OCI-M1 (cell line): ENCODE results near the gene PBRM1.

ENCODE experiments used
- DNase-seq: peaks from one replicate; lab custom pipeline; 2025; lab: John Stamatoyannopoulos, UW

The PBRM1 gene

DNA sequence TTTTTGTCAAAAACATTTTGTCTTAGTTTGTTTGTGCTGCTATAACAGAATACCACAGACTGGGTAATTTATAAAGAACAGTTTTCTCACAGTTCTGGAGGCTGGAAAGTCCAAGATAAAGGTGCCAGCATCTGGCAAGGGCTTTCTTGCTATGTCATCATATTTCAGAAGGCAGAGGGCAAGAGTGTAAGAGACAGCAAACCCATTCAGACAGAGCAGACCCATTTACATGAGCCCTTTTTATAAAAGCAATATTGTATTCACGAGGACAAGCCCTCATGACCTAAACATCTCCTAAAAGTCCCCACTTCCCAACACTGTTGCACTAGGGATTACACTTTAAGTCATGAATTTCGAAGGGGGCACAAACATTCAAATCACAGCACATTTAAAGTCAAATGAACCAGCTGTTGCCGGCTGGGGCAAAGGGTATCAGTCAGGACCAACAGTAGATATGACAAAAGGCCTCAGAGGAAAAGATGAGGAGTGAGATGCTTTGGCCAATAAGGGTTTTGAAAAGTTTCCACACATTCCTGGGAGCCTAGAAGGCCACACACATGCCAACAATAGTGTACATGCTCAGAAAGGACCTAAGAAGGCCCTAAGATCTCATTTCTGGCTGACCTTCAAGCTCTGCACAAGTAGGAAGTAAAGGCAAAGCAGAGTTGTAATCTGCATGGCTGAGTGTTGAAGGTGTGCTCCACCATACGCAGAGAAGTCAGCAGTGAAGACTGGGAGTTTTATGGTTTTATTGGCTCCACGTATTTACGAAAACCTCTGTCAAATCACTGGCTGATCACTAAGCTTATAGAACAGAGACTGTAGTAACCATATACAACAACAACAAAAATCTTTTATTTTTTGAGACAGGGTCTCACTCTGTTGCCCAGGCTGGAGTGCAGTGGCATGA, 111.4 kb downstream of the PBRM1 start:
- peak; percentile 20 for DNase-seq

DNA sequence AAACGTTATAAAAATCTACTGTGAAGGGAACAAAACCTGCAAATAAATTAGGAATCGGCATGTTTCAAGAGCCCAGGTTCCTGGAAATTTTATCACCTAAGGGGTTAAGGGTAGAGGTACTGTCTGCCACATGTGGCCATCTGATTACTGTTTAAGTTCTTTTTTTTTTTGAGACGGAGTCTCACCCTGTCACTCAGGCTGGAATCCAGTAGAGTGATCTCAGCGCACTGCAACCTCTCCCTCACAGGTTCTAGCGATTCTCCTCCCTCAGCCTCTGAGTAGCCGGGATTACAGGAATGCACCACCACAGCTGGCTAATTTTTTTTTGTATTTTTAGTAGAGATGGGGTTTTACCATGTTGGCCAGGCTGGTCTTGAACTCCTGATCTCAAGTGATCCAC, 113.5 kb downstream of the PBRM1 start:
- peak; percentile 31 for DNase-seq

DNA sequence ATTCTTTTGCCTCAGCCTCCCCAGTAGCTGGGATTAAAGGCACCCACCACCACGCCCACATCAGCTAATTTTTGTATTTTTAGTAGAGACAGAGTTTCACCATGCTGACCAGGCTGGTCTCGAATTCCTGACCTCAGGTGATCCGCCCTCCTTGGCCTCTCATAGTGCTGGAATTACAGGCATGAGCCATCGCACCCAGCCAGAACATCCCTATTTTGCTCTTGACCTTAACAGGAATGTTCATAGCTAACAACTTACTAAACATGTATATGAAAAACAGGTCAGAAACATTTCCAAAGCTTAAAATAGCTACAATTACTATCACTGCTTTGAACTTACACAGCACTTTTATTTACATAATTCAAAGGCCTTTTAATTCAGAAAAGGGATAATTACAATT, 115.6 kb downstream of the PBRM1 start:
- no peak for DNase-seq

DNA sequence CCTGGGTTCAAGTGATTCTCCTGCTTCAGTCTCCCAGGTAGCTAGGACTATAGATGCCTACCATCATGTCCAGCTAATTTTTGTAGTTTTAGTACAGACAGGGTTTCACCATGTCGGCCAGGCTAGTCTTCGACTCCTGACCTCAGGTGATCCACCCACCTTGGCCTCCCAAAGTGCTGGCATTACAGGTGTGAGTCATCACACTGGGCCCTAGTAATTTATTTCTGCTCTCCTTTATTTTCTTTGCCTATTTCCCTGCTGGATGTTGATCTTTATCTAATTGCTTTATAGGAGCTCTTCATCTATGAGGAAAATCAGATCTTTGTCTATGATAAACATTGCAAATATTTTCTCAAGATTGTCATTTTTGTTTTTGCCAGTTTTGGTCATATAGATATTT, 117.6 kb downstream of the PBRM1 start:
- no peak for DNase-seq

DNA sequence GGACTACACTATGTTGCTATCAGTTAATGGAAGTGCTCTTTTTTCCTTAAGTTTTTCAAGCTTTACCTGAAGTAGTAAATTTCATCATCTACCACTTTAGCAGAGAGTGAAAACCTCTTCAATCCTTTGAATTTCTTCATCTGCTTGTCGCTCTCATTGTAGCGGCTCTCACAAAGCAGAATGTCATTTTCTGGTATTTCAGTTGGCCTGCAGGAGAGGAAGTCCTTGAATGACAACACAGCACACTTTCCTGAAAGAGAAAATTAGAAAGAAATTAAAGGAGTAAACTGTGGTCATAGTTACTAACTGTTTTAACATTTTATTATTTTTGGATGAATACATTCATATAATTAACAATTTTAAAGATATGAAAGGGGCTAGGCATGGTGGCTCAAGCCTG, 121.7 kb downstream of the PBRM1 start:
- DNase-seq, result no peak

DNA sequence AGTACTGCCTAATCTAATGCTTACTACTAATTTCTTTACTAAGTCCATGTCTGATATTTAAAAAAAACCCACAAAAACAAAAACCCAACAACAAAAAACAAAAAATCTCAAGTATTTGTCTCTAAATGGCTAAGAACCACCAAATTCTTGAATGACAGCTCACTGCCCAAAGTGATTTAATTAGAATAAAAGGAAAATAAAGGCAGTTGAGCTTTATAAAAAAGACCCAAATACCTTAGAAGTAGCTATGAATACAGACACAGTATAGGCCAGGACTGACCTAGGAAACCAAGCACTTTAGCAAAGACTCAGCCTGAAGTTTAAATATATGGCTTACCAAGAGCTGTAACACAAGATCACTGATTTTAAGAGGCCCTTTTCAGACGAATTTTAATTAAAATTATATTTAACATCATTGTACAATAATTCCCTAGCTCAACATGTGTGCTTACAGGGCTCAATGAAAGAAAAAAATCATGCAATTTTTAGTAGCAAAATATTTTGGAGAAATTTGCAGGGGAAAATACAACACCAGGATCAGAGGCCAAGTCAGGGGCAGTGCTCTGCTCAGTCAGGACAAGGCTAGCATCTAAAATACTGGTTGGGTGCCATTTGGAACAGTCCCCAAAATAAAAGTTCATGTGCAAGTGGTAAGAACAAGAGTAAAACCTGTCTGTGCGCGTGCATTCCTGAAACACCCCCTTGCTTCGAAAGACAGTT, 124.5 kb downstream of the PBRM1 start:
- no peak for DNase-seq

DNA sequence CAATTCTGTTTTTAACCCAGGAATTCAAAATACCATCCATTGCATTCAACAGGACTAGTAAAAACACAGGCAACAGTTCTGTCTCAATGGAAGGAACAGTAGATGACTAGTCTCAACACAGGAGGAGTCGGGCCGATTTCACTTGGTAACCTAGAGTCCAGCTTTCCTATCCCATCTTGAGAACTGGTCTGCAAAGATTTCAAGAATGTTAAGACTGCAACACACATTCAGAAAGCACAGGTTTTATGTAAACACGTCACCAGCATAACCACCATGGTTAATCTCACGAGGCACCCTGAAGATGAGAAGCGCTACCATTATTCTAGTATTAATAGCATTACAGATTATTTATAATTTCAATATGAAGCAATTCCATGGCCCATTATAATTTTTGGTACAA, 127.3 kb downstream of the PBRM1 start:
- DNase-seq, result no peak

DNA sequence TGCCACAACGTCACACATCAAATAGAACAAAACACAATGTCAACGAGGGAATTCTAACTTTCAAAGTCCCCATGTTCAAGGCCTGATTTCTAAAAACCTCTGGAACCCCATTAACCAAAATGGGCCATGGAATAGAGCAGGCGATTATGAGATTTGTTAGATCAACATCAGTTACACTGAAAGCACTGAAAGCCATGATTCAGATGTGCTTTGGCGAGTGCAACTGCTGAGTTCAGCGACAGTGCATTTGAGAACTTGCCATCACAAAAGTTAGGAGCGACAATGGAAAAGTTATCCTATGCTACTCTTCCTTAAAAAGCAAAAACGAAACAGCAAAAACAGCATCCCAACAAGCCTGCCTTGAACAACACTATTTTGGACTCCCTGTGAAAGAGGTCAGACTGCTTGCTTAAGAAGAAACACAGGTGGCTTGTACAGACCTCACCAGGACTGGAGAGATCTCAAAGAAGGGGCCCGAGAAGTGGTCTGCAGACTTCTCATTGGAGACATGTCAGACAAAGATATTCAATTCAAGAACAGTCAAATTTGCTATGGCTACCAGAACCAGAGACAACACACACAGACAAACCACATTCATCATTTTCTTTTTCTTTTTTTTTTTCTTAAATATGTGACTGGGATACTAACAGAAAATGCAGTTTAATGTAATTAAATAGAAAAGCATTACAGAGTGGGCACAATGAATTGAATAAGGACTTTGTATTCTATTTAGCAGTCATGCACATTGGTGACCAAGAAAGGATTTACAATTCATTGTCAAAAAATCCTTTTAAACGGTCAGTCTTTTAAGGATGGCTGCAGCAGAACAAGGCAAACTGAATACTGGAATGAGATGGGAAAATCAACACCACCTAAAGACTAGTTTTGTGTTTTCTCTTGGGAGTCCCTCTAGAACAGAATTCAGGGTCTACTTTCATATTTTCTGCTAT, 128.4 kb downstream of the PBRM1 start:
- no peak for DNase-seq

DNA sequence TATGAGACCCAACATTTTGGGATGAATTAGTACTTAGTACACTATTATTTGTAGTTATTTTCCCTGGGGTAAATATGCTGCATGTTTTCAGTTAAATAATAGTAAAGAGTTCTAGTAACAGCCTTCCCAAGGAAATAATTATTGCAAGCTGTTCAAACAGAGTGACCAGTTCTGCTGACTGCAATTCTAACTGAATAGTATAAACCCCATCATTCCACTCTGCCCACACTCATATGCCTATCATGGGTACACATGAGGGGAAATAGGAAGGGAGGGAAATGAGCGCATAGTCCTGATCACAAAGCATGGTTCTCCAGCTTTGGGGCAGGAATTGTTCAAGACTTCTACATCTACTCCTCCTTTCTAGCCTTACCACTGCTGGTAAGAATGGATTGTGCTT, 130.7 kb downstream of the PBRM1 start:
- no peak for DNase-seq

DNA sequence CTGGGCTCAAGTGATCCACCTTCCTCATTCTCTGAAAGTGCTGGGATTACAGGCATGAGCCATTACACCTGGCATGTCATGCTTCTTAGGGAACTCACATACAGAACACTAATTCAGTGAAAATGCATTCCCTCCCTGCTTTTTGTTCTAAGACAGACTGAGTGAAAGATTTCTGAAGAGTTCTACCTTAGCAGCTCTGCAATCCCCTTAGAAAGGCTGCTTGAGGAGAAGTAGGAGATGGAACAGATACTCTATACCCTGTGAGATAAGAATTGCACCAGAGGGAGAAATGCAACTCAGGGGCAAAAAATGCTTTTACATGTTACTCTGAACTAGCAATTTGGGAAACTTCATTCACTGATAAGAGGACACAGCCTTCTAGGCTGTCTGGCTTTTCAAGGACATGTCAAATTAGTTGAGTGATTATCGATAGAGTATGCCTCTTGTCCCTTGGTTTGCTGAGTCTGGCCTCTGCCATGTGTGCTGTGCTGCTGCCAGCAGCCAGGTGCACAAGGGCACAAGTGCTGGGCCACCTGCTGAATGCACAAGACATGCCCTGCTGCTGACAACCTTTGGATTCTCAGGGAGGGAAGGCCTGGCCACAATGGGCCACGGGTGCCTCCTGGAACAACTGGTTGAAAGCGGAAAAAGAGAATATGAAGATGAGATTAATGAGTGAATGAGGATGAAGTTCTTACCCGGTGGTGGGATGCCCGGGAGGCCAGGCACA, 131.5 kb downstream of the PBRM1 start:
- no peak for DNase-seq

DNA sequence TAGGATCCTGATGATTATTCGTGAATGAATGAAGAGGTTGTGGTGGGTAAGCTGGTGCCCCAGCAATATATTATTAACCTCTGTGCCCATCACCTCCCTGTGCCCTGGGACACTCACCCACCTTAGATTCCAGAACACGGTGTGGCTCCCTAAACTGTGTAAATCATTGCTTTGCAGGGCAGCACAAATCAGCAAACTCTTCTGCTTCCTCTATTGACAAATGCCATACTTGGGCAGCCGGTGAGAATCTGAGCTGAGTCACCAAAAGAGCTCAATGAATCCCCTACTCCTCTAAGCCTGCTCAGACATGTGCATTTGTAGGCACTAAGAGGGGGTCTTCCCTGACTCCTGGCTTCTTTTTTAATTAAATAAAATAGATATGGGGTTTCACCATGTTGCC, 133.6 kb downstream of the PBRM1 start:
- no peak for DNase-seq

DNA sequence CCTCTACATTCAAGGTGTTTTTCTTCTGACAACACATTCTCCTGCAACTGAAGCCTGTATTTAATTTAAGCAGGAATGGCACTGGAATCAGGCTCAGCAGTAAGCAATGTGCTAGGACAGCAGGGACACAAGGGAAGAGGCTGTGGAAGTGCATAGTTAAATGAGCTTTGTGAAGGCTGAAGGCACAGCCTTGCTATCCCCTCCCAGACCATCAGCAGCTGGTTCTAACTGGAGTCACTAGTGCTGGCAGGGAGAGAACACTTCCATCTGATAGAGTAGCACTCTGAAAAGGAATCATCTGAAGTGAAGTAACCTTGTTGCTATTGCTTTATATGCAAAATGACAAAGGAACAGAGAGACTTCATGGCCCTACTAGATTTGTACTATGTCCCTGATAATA, 134.6 kb downstream of the PBRM1 start:
- DNase-seq, result no peak

DNA sequence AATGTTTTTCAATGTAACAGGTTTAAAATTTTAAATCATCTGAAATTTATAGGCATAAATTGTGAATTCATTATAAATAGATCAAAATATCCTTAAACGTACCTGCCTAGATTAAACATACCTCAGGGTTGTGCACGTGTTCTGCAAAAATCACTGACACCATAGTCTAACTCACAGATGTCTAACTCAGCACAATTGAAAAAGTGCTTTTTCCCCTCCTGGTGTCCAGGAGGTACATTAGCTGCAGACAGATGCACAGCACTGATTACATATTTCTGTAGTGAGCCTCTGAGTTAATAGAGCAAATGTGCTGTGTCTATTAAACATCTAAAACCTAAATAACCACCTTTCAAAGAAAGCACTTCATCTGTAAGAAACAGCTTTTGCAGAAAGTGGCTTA, 138.6 kb downstream of the PBRM1 start:
- DNase-seq, result no peak

DNA sequence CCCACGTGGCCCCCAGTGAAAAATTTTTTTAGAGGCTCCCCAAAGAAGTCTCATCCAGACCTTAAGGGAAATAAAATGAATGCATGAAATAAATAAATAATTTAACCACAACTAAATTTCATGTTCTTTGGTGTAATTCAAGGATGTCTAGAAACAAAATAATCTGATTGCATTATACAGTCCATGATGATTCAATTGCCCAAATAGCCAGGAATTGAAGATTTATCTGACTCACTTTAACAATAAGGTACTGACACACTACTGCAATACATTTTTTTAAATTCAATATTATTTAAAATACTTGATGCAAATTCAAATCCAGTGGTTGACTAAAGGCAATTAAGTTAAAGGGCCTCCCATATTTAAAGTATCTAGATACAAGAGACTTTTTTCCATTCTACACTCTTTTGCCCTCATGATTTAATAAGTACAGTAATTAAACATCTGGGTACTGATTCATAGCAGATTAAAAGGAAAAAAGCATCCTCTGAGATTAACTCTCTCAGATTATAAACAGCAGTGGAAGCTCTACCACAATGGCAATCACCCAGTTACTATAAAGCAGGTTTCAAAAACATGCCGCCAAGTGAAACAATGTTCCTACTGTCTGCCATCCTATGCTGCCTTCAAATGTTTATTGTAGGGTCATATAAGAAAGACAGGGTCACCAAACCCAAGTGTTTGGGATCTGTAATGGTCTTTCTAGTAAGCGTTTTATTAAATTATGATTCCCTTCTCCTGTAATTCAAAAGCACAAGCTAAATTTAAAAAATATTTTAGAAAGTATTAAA, 139.4 kb downstream of the PBRM1 start:
- DNase-seq, result no peak

DNA sequence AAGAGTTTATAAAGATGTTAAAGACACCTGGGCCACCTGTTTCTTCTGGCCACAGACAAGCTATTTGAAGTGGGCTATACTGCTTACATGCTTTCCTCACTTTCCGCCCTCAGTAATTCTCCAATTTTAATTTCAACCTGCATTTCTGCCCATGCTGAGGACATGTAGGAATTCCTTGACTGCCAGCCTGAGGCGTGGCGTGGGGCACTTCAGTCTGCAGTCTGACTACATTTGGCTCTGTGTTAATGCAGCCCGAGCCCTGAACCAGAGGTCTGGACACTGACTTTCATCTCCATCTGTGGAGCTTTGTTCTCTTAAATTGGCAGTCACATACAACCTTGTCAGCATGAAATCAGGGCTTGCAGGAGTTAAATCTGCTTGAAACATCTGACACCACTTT, 140.8 kb downstream of the PBRM1 start:
- no peak for DNase-seq

DNA sequence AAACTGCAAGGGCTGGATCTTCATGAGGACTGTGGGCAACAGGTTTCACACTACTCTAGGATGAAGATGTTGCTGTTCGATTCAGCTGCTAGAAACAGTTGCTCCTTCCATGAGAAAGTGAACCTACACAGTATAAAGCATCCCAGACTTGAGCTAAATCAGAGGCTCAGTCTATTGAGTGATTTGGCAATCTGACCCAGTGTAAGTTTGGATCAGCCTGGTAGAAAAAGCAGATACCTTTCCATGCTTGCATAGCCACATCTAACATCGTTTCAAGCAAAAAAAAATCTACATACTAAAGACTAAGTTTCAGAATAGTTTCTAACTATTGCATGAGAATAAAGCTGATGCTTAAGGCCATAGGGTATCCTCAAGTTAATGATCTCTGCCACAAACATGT, 144.7 kb downstream of the PBRM1 start:
- no peak for DNase-seq

DNA sequence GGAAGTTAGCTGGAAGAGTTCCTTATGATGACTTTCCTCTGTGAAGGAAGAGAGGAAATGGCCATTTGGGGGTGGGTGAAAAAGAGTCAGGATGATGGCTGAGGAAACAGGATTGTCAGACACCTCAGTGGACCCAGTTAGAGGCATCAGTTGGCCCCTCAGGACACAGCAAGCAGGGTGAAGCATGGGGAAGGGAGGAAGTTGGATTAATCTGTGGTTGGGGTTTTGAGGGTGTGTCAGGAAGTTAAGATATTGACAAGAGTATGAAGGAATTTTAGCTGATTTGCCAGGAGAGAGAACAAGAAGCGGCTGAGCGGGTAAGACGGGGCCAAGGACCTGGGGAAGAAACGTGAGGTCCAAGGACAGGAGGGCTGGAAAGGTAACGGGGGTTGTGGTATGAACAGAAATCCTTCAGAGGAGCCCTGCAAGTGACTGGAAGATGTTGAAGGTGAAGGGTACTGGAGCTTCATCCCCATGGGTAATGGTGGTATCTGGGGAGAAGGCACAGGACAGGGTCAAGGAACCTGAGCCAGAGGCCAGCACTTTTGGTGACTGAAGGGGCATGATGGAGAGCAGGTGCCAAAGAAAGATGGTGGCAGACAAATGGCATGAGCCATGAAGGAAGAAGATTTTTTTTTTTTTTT, 146.6 kb downstream of the PBRM1 start:
- peak; percentile 45 for DNase-seq

DNA sequence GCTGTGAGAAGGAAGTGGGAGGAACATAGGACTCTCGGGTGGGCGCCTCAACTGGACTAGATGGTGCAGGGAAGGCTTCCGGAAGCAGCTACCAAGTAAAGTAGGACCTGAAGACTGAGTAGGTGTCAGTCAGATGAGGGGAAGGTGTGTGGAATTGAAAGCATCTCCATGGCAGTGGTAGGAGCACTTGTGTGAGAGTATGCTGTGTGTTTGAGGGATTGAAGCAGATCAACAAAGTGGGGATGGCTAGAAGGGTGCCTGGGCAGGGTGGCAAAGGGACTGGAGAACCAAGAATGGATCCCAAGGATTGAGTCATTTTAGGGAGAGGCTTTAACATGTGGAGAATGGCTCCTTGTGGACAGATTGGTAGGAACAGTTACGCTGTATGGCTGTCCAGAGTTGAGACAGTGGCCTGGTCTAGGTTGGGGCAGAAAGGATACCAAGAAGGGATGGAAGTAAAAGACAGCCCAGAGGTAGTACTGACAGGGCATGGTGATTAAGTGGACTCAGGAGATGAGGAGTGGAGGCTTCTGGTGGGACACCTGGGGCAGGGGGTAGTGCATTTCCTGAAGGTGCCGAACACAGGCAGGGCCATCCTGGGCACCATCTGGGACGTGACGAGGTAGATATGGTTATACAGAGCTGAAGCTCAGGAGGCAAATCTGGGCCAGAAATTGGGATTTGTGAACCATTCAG, 147.8 kb downstream of the PBRM1 start:
- no peak for DNase-seq

DNA sequence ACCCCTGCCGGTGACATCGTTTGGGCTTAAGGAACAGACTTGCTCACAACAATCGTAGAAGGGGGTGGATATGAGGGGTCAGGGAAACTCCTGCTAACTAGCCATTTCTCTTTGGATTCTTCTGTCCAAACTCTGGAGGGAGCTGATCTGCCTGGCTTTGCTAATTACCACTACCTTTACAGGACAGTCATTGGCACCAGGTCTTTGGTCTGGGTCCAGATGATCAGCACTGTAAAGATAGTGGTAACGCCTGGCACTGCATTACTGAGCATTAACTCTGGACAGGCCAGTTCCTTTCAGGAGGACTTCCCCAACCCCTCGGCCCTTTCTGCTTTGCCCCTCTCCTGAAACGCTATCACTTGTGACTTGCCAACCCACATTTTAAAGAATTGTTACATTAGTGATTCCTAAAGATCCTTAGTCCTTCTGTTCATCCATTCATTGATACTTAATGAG, 148.5 kb downstream of the PBRM1 start:
- DNase-seq, result no peak
